NCI-H187 treated with DMSO at 0.1 percent for 48 hours (cell line): ENCODE results near the gene SLC38A8.

Source experiments
- DNase-seq: peaks from one replicate; lab custom pipeline; 2025; lab: John Stamatoyannopoulos, UW

Gene SLC38A8

DNA sequence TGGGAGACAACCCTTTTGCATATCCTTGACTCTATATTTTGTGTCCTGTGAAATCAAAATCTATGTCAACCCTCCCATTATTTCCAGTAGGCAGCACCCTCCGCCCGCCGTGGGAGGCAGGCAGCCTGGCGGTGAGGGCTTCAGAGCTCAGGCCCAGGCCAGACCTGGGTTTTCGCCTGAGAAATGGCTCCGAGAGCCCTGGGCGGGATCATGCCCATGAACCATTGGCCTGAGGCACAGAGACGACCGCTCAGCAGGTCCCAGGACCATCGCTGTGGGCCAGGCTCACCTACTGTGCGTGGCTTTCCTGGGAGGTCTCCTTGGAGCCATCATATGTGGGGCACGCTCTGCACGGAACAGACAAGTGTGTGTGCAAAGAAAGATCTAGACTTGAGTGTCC lies 6.3 kb upstream of the SLC38A8 start:
- DNase-seq, result no peak

DNA sequence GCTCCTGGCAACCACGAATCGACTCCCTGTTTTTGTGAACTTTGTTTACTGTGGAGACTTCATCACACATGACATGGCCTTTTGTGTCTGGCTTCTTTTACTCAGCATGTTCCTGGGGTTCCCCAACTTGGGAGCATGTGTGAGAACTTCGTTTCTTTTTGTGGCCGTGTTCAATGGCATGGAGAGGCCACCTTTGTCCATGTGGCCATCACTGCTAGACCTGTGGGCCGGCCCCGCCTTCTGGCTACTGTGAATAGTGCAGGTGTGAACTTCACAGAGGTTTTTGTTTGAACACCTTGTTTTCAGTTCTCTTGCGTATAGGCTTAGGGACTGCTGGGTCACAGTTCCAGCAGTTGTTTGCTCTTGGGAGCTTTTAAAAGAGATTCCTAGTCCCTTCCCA lies 5.7 kb upstream of the SLC38A8 start:
- no peak for DNase-seq

- DNase-seq, result no peak
Observed at GRCh38 chr16:84047626-84048025, 5.0 kb upstream of the SLC38A8 start.

DNA sequence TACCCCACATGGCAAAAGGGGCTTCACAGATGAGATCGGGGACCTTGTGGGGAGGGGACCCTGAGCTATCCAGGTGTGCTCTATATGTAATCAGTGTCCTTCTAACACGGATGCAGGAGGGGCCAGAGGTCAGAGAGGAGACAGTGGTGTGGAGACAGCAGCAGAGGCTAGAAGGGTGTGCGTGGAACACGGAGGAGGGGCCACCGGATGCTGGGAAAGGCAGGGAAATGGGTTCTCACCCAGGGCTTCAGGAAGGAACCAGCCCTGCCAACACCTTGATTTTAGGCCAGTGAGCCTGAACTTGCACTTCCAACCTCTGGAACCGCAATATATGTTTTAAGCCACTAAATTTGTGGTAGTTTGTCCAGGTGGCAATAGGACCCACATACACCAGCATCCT lies 4.6 kb upstream of the SLC38A8 start:
- no peak for DNase-seq

GRCh38 chr16:84045818-84046470 lies 3.3 kb upstream of the SLC38A8 start:
- DNase-seq, result no peak

GRCh38 chr16:84045001-84045817 lies 2.6 kb upstream of the SLC38A8 start:
- no peak for DNase-seq

DNA sequence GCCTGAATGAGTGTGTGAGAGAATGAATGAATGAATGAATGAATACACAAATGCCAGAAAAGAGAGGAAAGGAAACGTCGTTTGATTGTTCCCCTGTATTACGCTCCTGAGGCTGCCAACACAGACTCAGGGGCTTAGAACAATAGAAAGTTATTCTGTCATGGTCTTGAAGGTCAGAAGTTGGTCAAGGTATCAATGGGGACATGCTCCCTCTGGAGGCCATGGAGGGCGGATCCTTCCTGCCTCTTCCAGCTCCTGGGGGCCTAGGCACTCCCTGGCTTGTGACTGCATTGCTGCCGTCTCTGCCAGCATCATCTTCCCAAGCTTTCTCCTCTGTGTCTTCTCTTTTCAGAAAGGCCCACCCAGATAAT lies 1.5 kb upstream of the SLC38A8 start:
- no peak for DNase-seq

- DNase-seq, result no peak
Observed at GRCh38 chr16:84043486-84044117, 1.0 kb upstream of the SLC38A8 start.

DNA sequence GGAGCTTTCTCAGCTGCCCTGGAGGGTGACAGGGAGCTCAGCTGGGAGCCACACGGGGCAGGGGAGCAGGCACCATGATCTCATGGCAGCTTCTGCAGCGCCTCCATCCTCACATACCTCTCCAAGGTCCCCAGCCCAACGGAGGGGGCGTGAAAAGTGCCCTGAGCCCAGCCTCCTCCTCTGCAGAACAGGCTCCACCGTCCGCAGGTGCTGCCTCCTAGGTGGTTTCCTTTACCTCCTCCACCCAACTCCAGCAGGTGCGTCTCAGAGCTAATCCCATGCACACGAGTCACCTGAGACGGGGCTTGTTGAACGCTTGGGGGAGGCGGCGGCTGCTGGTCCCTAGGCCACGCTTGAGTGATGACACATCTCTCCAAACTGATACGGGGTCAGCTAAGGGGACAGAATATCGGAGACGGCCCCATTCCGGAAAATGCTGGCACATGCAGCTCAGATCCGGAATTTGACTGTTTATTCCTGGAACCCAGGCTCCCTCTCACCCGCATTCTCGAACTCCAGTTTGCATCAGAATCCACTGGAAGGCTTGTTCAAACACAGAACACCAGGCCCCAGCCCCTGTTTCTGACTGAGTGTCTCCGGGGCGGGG lies 387 bp upstream of the SLC38A8 start:
- DNase-seq, result peak; percentile 60

GRCh38 chr16:84041881-84042280 lies 714 bp downstream of the SLC38A8 start:
- DNase-seq, result no peak

- no peak for DNase-seq
Observed at GRCh38 chr16:84040823-84041820, 1.5 kb downstream of the SLC38A8 start.

GRCh38 chr16:84040226-84040822 lies 2.3 kb downstream of the SLC38A8 start:
- DNase-seq, result no peak

DNA sequence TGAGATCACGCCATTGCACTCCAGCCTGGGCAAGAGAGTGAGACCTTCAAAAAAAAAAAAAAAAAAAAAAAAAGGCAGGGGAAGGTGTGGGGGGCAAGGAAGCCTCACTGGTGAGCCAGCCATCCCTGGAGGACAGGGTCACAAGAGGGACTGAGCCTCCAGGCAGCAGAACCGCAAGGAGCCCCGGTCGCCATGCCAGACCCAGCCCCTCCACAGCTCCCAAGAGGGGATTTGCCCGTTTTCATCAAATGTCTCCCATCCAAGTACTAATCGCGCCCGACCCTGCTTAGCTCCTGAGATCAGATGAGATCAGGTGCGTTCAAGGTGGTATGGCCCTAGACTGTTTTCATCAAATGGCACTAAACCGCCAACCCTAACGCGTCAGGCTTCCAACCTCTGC lies 2.9 kb downstream of the SLC38A8 start:
- DNase-seq, result no peak

- no peak for DNase-seq
Observed at GRCh38 chr16:84038469-84038868, 4.1 kb downstream of the SLC38A8 start.

- DNase-seq, result no peak
Observed at GRCh38 chr16:84036982-84037425, 5.6 kb downstream of the SLC38A8 start.

- DNase-seq, result no peak
Observed at GRCh38 chr16:84036131-84036530, 6.5 kb downstream of the SLC38A8 start.

DNA sequence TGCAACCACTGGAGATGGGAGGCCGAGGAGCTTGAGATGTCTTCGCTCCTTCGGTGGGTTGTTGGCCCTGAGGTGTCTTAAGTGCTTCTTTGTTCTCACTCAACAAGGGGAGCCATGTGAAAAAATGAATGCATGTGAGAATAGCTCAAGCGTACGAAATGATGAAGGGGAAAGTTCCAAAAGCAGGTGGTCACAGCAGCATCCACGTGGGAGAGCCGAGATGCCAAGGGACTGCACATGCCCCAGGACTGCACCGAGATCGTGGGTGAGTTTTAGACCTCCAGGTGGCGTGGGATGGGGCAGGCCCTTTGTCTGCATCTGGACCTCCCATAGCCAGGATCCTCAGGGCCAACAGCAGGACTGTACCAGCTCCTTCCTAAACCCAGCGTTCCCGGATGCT lies 8.1 kb downstream of the SLC38A8 start:
- no peak for DNase-seq

DNA sequence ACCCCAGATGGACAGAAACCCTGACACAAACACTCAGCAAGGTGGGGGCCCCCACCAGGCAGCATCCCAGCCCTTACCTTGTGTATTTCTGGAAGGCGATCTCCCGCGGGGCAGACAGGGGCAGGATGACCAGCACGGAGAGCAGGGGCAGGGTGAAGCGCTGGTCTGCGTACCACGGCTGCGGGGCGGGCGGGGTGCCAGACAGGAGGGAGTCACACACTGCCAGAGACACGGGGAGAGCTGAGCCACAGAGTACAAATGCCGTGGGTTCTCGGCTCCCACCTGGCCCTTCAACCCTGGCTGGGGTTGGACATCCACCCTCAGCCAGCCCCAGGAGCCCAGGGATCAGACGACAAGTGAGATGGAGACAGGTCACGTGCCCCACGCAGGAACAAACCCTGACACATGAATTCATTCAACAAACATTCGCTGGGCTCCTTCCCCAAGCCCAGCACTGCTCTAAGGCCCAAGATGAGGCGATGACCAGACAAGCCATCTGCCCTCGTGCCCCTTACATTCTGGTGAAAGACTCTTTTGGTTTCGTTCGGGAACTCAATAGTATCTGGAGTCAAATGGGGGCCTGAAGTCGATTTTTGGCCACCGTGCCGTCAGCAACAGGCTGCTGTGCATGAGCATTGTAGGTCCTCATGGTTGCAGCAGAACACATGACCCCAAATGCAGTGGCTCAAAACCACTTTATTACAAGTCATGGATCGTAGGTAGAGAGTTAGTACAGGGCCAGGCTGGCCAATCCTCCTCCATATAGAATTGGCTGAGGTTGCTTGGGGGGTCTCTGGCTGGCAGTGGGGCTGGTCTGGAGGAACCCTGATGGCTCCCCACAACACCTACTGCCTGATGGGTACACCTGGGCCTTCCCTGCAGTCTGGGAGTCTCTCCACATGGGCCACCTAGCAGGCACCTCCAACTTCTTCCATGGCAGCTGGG lies 9.1 kb downstream of the SLC38A8 start:
- DNase-seq, result no peak

DNA sequence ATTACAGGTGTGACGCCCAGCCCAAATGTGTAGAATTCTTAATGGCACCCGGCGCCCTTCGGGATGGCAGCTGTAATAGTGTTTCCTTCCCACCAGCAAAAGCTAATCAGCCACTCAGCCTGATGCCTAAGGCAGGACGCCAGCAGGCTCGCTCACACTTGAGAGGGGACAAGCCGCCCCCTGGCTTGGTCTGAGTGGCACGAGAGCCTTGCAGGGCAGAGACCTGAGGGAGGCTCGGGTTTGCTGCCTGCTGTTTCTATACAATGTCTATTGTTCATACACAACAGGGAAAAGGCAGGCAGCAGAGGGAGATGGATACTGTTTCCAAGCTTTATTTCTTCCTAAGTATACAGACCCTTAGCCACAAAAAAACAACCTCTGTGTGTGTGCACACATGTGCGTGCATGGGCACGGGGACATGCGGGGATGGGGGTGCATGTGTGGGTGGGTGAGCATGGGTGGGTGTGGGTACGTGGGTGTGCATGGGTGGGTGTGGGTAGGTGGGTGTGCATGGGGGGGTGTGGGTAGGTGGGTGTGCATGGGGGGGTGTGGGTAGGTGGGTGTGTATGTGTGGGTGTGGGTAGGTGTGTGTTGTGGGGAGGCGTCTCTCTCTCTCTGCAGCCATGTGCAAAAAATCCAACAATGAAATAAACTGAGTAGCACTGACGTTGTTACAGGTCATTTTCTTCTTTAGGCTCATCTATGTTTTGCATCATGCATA lies 10.0 kb downstream of the SLC38A8 start:
- DNase-seq, result no peak
